Stimulated activated CD4-positive, alpha-beta T cell treated with anti-CD3 and anti-CD28 coated beads, Interleukin-2, amount 100 ng/mL, for 48 hours (primary cell): ENCODE results near the gene DUSP12.

Experiments
- DNase-seq, 2 donors: peaks; one replicate each; pipeline ENCODE4 v3.0.0-alpha.2; 2020

The DUSP12 gene

DNA sequence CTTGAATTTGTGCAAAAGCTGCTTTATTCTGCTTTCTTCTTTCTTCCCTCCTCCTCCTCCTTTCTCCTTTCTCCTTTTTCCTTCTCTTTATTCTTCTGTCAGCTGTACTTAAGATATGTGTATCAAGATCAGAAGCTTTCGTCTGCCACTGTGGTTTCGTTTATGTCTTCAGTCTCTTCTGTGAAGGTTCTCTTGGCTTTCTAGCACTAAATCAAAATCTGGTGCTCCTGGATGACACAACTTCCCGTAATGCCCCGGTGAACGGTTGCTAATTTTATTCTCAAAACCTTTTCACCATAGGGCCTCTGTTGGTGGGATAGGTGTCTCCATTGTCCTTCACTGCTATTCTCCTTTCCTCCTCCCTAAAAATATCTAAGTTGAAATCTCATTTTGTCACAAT lies 21.6 kb downstream of the DUSP12 start:
- DNase-seq: no peak

DNA sequence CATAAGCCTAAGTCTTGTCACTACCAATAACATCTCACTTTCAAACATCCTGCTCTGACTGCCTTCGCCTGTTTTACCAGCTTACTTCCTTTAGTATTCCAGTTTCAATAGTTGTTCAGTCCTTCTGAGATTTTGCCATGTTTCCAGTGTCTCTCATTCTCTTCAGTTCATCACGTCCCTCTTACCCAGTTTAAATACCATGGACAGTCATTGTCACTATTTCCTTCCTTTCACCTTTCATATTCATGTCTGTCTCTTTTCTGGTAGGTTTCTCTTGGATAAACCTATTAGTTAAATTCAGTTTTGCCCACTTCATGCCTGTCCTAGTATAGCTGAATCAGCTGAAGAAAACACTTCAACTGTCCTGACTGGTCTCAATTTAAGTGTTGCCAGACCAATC lies 22.4 kb downstream of the DUSP12 start:
- no peak for DNase-seq

DNA sequence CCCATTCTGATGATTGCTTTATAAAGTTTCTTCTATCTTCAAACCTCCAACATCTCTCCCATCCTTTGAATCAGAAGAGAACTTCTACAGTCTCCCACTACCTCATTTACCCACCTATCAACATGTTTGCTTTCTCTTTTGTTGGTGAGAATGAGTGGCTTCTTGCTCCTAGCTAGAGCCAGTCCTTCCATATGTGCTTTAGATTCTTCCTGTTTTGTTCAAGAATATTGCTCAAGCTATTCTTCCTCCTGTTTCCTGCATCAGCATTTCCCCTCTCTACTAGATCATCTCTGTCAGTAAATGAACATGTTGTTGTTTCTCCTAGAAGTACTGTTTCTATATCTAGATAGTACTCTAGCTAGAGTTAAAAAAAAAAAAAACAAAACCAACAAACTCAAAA lies 22.8 kb downstream of the DUSP12 start:
- no peak for DNase-seq

DNA sequence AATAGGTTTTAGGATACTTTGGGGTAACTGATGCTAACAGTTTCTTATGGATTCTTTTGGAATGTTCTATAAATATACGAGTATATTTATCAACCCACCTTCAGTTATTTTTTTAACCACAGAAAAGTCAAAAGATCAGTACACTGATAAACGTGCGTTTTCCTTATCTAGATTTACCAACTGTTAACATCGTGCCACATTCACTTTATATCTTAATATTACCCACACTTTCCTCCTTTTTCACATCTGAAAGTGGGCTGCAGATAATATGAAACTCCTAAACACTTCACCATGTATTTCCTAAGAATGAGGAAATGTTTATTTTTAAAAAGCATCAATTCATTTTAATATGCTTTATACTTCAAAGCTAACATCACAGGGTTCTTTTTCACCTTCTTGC lies 24.2 kb downstream of the DUSP12 start:
- no peak for DNase-seq

DNA sequence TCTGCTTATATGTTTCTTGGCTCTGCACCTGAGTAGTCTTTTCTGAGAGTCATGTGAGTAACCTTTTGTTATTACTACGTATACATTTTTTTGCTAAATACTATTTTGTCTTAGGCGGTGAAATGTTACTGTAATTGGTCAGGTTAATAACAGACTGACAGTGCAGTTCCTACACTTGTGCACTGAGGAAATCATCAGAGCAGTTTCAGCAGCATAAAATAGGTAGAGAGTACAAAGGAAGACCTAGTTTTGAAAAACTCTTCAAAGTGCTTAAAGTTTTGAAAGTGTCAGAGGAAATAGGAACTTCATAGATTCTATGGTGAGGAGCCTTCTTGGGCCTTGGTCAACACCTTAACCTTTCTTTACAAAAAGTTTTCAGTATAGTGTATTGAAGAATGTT lies 27.7 kb downstream of the DUSP12 start:
- no peak for DNase-seq

DNA sequence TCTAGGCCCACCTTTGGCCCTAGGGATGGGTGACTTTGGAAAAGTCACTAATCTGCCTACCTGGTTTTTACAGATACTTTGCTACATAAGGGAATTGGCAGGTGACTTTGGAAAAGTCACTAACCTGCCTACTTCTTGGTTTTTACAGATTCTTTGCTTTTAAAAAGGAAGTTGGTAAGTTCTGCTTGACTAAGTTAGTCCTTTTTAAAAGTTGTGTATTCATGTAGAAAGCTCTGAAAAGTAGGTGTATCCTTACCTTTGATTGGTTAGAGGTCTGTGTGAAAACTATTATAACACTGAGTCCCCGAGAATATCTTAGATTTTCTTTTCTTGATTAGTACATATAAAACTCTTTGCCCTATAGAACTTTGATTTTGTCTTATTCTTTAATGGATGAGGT lies 28.9 kb downstream of the DUSP12 start:
- no peak for DNase-seq

DNA sequence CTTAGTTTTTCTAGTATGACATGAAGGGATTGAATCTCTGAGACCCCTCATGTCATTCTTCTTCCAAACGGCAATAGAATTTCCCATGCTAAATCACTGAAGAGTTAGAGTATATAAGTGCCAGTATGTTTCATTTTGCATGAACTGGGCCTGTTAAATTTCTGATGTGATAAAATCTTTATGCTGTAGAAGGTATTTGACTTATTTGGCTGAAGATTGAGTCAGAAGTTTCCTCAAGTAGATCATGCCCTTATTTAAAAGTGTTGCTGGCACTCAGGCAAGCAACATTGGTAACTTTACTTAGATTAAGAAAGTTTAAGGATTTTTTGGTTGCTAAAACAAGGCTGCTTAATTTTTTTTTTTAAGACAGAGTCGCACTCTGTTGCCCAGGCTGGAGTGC lies 29.8 kb downstream of the DUSP12 start:
- DNase-seq: no peak

DNA sequence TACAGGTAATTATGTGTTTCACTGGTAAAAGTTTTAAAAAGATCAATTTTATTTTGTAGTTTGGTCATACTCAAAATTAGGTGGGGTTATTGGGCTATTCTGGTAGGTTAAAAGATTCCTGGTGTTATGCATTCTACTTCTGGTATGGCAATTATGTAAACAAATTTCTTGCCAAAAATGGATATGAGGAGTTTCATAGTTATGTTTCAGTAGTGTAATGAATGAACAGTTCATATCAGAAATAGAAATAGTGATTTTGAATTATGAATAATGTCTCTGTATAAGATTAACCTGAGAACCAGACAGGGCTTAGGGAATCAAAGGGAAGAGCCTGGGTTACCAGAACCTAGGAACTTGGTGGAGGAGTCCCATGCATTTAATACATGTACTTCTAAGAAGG lies 32.4 kb downstream of the DUSP12 start:
- no peak for DNase-seq

DNA sequence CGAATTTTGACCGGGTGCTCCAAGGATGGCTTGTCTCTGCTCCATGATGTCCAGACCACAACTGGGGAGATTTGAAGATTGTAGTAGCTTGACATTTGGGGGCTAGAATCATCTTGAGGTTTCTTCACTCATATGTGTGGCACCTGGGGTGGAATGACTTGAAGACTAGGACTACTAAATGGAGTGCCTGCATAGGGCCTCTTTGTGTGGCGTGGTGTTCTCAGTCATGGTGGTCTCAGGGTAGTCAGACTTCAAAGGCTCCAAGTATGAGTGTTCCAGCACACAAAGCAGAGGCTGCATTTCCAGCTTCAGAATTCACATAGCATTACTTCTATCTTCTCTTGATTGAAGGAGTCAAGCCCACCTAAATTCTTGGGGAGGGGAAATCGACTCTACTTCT lies 33.3 kb downstream of the DUSP12 start:
- DNase-seq: no peak

DNA sequence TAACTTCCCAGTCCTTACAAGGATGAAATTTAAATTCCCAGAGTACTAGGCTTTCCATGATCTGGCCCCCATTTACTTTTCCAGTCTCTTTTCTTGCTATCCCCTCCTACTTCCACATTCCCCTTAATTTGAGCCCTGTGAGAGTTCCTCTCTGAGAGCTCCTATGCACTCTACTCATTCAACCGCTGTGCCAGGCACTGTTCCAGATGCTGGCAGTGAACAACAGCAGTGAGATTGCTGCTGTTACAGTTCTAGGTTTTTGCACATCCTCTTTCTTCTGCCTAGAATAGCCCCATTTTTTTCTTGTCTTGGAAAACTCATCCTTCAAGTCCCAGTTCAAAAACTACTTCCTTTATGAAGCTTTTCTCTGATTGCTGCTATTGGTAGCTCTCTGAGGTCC lies 35.4 kb downstream of the DUSP12 start:
- no peak for DNase-seq

DNA sequence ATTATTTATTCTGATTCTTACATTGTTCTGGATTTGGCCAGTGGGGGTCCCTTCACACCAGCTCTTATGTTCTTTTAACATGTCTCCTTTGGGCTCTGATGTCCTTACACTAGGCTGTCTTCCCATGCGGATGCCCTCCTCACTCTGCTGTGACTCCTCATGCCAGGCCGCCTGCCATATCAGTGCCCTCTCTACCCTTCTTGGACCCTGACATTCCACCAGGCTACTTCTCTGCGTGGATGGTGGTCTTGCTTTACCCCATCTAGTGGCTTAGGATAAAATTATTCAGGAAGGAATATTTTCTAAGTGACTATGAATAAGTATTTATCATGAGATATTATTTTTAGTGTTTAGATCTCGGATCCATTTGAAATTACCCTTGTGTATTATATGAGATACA lies 37.8 kb downstream of the DUSP12 start:
- DNase-seq: no peak

DNA sequence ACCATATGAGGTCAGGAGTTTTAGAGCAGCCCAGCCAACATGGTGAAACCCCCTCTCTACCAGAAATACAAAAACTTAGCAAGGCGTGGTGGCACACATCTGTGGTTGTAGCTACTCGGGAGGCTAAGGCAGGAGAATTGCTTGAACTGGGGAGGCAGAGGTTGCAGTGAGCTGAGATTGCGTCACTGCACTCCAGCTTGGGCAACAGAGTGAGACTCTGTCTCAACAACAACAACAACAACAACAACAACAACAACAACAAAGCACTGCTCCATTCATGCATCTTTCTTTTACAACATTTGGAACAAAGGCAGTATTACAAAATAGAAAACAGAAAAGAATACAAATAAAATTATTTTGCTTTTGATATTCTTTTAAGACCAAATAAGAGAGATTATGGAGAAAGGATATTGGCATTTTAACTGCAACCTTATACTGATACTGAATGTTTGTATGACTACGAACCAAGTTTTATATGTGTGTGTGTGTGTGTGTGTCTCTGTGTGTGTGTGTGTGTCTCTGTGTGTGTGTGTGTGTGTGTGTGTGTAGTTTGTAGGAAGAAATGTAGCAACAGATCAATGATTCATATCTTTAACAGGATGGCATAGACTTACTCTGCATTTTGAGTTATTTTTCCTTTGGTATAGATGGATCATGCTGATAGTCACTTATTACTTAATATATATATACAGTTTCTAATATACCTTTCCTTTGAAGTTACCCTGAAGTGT lies 41.2 kb downstream of the DUSP12 start:
- no peak for DNase-seq

DNA sequence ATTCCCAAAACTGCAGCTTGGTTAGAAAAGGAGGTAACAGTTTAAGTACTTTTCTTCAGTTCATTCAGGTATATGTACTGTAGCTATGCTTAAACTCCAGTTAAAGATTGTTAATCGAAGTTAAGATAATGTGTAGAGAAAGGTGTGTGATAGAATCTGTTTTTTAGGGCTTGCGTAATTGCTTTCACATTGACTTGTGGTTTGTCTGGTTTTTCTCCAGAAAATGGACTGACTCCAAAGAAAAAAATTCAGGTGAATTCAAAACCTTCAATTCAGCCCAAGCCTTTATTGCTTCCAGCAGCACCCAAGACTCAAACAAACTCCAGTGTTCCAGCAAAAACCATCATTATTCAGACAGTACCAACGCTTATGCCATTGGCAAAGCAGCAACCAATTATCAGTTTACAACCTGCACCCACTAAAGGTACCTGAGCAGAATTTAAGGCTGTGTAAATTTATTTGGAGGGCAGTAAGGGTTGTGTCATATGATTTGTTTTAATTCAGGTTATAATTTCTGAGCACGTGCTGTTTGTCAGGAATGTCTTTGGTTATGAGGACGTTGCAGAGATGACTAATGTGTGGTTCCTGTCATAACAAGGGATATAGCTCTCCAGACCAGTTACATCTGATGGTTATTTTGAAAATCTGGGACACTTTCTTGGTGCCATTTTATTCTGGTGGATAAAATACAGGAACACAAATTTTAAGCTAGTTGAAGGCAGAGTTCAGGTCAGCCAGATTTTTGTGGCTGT lies 42.5 kb downstream of the DUSP12 start:
- no peak for DNase-seq

DNA sequence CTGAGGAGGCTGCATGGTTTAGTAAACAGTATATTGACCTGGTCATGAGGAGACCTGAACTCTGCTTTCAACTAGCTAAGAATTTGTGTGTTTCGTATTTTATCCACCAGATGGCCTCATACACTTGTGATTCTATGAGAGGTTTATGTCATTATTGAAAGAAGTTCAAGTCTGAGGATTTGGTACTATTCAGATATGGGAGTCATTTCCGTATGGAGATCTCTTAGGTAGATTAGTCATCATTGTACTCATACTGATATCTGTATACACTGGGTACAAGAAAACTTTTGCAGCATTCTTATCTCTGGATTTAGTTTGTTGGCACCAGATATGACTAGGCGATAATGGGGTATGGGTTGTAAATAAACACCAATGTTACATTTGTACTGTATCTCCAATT lies 43.2 kb downstream of the DUSP12 start:
- DNase-seq: no peak

DNA sequence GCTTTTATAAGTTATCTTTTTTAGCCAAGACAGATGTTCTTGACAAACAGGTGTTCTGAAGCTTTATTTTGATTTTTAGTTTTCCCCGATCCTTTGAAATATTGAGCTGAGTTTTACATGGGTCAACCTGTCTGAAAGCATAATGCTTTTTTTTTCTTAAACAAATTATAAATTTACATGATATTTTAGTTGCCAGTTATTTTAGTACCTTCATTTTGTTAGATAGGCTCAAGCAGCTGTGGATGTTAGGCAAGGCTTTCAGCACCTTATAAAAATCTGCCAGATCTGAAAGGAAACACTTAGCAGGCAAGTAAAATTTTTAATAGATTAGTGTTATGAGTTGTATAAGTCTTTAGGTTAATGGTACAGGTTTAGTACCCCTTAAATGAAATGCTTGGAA lies 50.2 kb downstream of the DUSP12 start:
- no peak for DNase-seq

DNA sequence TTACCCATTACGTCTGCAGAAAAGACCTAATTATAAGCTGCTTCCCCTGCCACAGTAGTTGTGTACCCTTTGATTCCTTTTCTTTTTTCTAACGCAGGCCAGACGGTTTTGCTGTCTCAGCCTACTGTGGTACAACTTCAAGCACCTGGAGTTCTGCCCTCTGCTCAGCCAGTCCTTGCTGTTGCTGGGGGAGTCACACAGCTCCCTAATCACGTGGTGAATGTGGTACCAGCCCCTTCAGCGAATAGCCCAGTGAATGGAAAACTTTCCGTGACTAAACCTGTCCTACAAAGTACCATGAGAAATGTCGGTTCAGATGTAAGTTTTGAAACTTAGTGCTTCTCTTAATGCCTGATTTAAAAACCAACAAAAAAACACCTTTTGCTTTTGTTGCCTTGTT lies 52.4 kb downstream of the DUSP12 start:
- no peak for DNase-seq

DNA sequence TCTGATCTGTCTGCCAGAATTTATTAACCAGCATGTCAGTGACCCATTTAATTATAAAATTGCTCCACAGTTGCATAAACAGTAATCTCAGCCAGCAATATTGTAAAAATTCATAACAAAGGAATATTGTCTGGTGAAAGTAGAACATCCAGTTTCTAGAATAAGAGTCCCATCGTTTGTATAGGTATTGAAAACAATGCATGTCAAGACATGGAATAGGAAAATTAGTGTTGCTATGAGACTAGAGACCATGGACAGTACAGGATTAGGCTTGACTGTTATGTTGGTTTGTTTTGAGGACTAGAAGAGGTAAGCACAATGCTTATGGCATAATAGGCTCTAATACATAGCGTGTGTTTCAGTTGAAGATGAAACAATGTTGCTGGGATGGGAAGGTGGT lies 53.6 kb downstream of the DUSP12 start:
- DNase-seq: no peak

DNA sequence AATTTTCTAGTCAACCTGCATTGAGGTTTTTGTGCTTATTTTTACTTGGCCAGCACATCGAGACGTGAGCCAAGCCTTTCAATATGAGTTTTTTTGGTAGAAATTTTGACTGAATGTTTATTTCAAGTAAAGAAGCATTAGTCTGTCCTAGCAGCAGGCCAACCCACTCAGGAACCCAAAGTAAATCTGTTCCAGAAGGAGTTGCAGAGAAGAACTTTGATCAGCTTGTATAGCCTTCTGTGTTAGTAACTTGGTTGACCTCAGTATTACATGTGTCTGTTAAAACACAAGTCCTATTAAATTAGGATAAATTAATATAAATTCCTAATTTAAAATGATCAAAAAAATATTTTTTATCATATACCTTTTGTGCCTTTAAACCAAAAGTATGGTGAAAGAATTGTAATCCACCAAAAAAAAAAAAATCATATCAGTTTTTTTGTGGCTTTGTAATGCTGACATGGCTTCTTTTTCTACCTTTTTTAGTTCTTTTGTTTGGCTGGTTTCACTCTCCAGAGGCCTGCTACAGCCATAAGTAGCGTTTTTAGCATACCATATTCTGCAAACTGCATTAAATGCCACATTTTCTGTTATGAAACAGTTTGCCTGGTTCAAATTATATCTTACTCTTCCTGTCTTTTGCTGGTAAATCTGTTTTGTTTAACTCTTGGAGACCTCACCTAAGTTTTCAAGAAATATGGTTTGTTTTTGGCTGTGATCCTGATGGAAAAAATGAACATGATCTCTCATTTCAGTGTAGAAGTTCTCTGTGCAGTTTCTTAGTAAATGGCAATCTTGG lies 56.0 kb downstream of the DUSP12 start:
- DNase-seq: no peak
